ENCODE results near the gene RAPGEF2. TPM values are rescaled to one million over a fixed set of nuclear protein-coding genes. Genes with fewer than 3 reads are reported as not detected.
"Not testable (repeated sequence)": the region's sequence is repeated elsewhere in the genome, so short reads cannot be mapped to it uniquely, and the experiment has no call there.

Gene RAPGEF2
- total and polyA plus RNA-seq, 4 donors, result 9.4 to 51.3 (median 31.9) TPM

GRCh38 chr4:159158985-159159384 is 56.1 kb downstream of the RAPGEF2 start:
- Histone ChIP-seq H3K27ac (ENCODE audit: low read depth in 1 of 2, low read length in 2 of 2) (no peak overlapping the region), H3K27me3 (ENCODE audit: control insufficient read depth in 1 of 2, insufficient read depth in 2 of 2, low read length in 1 of 2) (no peaks in the 10 kb centered on the region), H3K9me3 (ENCODE audit: control insufficient read depth, low read length) (no peaks in the 10 kb centered on the region), H3K4me1 (ENCODE audit: control insufficient read depth in 1 of 2, insufficient read depth in 2 of 2, low read length in 2 of 2) (peaks cover 0 to 9% of the 10 kb centered on the region in 2 donors), H3K36me3 (ENCODE audit: control insufficient read depth in 1 of 2, insufficient read depth in 2 of 2, low read length in 1 of 2) (no peaks in the 10 kb centered on the region), H3K4me3 (ENCODE audit: low read length in 2 of 2) (no peak overlapping the region)
- ATAC-seq (ENCODE audit: low FRiP score) (no peak), DNase-seq (no peak)
- 77 to 82% methylated on average over 5 of the region's 5 CpGs for WGBS, 2 donors
- intact Hi-C loops (cut with DNase I), result no loop called here

- ATAC-seq (ENCODE audit: low FRiP score), result no peak
- Histone ChIP-seq H3K4me1 (ENCODE audit: control insufficient read depth in 1 of 2, insufficient read depth in 2 of 2, low read length in 2 of 2) (peaks cover 0 to 9% of the 10 kb centered on the region in 2 donors), H3K9me3 (ENCODE audit: control insufficient read depth, low read length) (no peaks in the 10 kb centered on the region), H3K27ac (ENCODE audit: low read depth in 1 of 2, low read length in 2 of 2) (no peak overlapping the region), H3K4me3 (ENCODE audit: low read length in 2 of 2) (no peak overlapping the region), H3K36me3 (ENCODE audit: control insufficient read depth in 1 of 2, insufficient read depth in 2 of 2, low read length in 1 of 2) (no peaks in the 10 kb centered on the region), H3K27me3 (ENCODE audit: control insufficient read depth in 1 of 2, insufficient read depth in 2 of 2, low read length in 1 of 2) (no peaks in the 10 kb centered on the region)
- WGBS, 2 donors, result 65 to 69% methylated on average over 2 of the region's 2 CpGs
- intact Hi-C loops (cut with DNase I), result no loop called here
- DNase-seq, result no peak
These were observed 56.7 kb downstream of the RAPGEF2 start for GRCh38 chr4:159159611-159160010.

DNA sequence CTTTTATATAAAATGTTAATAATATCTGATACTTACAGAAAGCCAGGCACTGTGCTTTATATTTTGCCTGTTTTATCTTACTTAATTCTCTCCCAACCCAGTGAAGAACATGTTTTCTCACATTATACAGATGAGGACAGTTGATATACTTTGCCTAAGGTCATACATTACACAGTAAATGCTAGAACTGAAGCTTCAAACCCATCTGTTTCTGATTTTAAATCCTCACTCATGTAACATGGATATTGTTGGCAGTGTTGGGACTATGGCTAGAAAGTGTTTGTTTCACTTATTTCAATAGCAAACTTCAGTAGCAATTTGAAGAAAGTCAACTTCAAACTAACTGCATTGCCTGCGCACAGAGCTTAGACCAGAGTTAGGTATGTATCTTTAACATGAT is 57.4 kb downstream of the RAPGEF2 start:
- intact Hi-C loops (cut with DNase I), result no loop called here
- no peak overlapping the region for H3K4me3 ChIP-seq (ENCODE audit: low read length in 2 of 2)

DNA sequence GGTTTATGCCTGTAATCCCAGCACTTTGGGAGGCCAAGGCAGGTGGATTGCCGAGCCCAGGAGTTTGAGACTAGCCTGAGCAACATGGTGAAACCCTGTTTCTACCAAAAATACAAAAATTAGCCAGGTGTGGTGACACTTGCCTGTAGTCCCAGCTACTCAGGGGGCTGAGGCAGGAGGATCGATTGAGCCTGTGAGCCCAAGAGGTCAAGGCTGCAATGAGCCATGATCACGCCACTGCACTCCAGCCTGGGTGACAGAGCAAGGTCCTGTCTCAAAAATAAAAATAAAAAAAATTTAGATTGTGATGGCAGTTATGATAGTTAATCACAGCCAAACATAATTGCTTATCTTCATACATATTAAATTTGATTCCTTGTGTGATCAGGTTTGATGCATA is 58.6 kb downstream of the RAPGEF2 start:
- H3K4me1 ChIP-seq (ENCODE audit: control insufficient read depth in 1 of 2, insufficient read depth in 2 of 2, low read length in 2 of 2); DNase-seq; H3K27me3 ChIP-seq (ENCODE audit: control insufficient read depth in 1 of 2, insufficient read depth in 2 of 2, low read length in 1 of 2); ATAC-seq (ENCODE audit: low FRiP score); H3K27ac ChIP-seq (ENCODE audit: low read depth in 1 of 2, low read length in 2 of 2); intact Hi-C loops (cut with DNase I); H3K9me3 ChIP-seq (ENCODE audit: control insufficient read depth, low read length); H3K36me3 ChIP-seq (ENCODE audit: control insufficient read depth in 1 of 2, insufficient read depth in 2 of 2, low read length in 1 of 2); H3K4me3 ChIP-seq (ENCODE audit: low read length in 2 of 2): not testable (repeated sequence)
- WGBS, 2 donors, result 92 to 95% methylated on average over 3 of the region's 3 CpGs

More for the DNA sequence above, 57.4 kb downstream of the RAPGEF2 start:
- H3K4me1 ChIP-seq (ENCODE audit: control insufficient read depth in 1 of 2, insufficient read depth in 2 of 2, low read length in 2 of 2), result peaks cover 0 to 9% of the 10 kb centered on the region in 2 donors
- no peaks in the 10 kb centered on the region for H3K9me3 ChIP-seq (ENCODE audit: control insufficient read depth, low read length)
- WGBS, 2 donors, result 99 to 100% methylated on average over 1 of the region's 1 CpG
- H3K27ac ChIP-seq (ENCODE audit: low read depth in 1 of 2, low read length in 2 of 2), result no peak overlapping the region
- no peak for ATAC-seq (ENCODE audit: low FRiP score)
- no peaks in the 10 kb centered on the region for H3K36me3 ChIP-seq (ENCODE audit: control insufficient read depth in 1 of 2, insufficient read depth in 2 of 2, low read length in 1 of 2)
- H3K27me3 ChIP-seq (ENCODE audit: control insufficient read depth in 1 of 2, insufficient read depth in 2 of 2, low read length in 1 of 2), result no peaks in the 10 kb centered on the region
- no peak for DNase-seq

DNA sequence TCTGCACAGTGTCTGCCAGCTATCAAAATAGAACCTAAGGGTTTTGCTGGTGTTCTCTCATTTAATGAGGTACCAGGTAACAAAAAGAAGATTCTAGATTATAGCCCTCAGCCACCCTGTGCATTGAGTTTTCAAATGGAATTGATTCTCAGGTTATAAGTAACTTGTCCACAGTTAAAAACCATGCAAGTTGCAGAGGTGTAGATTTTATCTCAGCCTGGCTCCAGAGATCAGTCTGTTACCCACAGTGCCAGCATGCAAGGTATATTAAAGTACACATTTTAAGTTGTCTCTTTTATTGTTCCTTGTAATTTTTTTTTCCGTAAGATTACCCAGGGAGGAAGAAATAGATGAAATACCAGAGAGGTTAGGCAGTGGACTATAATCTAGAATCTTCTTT is 59.7 kb downstream of the RAPGEF2 start:
- H3K4me3 ChIP-seq (ENCODE audit: low read length in 2 of 2), result no peak overlapping the region
- 93 to 100% methylated on average over 1 of the region's 1 CpG for whole genome bisulfite sequencing, 2 donors
- intact Hi-C loops (cut with DNase I), result no loop called here
- H3K27ac ChIP-seq (ENCODE audit: low read depth in 1 of 2, low read length in 2 of 2), result no peak overlapping the region
- H3K9me3 ChIP-seq (ENCODE audit: control insufficient read depth, low read length), result no peaks in the 10 kb centered on the region
- DNase-seq (no peak), ATAC-seq (ENCODE audit: low FRiP score) (no peak)
- H3K27me3 ChIP-seq (ENCODE audit: control insufficient read depth in 1 of 2, insufficient read depth in 2 of 2, low read length in 1 of 2), result no peaks in the 10 kb centered on the region
- H3K36me3 ChIP-seq (ENCODE audit: control insufficient read depth in 1 of 2, insufficient read depth in 2 of 2, low read length in 1 of 2), result no peaks in the 10 kb centered on the region
- peaks cover 0 to 1% of the 10 kb centered on the region in 2 donors for H3K4me1 ChIP-seq (ENCODE audit: control insufficient read depth in 1 of 2, insufficient read depth in 2 of 2, low read length in 2 of 2)

- no peaks in the 10 kb centered on the region for H3K4me1 ChIP-seq (ENCODE audit: control insufficient read depth in 1 of 2, insufficient read depth in 2 of 2, low read length in 2 of 2)
- ATAC-seq (ENCODE audit: low FRiP score), result no peak
- intact Hi-C loops (cut with DNase I), result no loop called here
These were observed 60.6 kb downstream of the RAPGEF2 start for GRCh38 chr4:159163521-159163920.

DNA sequence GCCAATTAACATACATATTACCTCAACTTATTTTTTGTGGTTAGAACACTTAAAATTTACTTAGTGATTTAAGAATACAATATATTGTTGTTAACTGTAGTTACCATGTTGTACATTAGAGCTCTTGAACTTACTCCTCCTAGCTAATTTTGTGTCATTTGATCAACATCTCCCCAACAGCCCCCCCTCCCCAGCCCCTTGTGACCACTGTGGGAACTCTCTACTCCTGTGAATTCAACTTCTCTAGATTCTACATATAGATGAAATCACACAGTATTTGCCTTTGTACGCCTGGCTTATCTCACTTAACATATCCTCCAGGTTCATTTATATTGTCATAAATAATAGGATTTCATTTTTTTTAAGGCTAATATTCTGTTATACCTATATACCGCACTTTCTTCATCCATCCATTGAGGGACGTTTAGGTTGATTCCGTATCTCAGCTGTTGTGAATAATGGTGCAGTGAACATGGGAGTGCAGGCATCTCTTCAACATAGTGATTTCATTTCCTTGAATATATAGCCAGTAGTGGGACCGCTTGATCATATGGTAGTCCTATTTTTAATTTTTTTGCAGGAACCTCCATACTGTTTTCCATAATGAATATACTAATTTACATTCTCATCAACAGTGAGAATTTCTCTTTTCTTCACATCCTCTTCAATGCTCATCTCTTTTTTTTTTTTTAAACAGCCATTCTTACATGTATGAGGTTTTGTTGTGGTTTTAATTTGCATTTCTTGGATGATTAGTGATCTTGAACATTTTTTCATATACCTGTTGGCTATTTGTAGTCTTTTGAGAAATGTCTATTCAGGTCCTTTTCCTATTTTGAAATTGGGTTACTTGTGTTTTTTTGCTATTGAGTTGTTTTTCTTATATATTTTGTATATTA is 66.8 kb downstream of the RAPGEF2 start:
- Histone ChIP-seq H3K27ac (ENCODE audit: low read depth in 1 of 2, low read length in 2 of 2) (no peak overlapping the region), H3K27me3 (ENCODE audit: control insufficient read depth in 1 of 2, insufficient read depth in 2 of 2, low read length in 1 of 2) (no peaks in the 10 kb centered on the region), H3K9me3 (ENCODE audit: control insufficient read depth, low read length) (no peaks in the 10 kb centered on the region), H3K4me1 (ENCODE audit: control insufficient read depth in 1 of 2, insufficient read depth in 2 of 2, low read length in 2 of 2) (peaks cover 0 to 2% of the 10 kb centered on the region in 2 donors), H3K36me3 (ENCODE audit: control insufficient read depth in 1 of 2, insufficient read depth in 2 of 2, low read length in 1 of 2) (no peaks in the 10 kb centered on the region), H3K4me3 (ENCODE audit: low read length in 2 of 2) (no peak overlapping the region)
- ATAC-seq (ENCODE audit: low FRiP score), result no peak
- intact Hi-C loops (cut with DNase I), result loop anchor here (5.0 to 10.0 kb wide), 6 partner anchors 65 to 445 kb away; partner anchors contain the start of genes RAPGEF2 (in 2 of the 2) and PPID (in 1 of the 2)
- WGBS, 2 donors, result 92 to 94% methylated on average over 5 of the region's 5 CpGs
- DNase-seq, result no peak

More at GRCh38 chr4:159163521-159163920, 60.6 kb downstream of the RAPGEF2 start:
- no peaks in the 10 kb centered on the region for H3K9me3 ChIP-seq (ENCODE audit: control insufficient read depth, low read length)
- DNase-seq, result no peak
- H3K27ac ChIP-seq (ENCODE audit: low read depth in 1 of 2, low read length in 2 of 2), result no peak overlapping the region
- H3K4me3 ChIP-seq (ENCODE audit: low read length in 2 of 2), result no peak overlapping the region
- H3K27me3 ChIP-seq (ENCODE audit: control insufficient read depth in 1 of 2, insufficient read depth in 2 of 2, low read length in 1 of 2), result no peaks in the 10 kb centered on the region
- no peaks in the 10 kb centered on the region for H3K36me3 ChIP-seq (ENCODE audit: control insufficient read depth in 1 of 2, insufficient read depth in 2 of 2, low read length in 1 of 2)

DNA sequence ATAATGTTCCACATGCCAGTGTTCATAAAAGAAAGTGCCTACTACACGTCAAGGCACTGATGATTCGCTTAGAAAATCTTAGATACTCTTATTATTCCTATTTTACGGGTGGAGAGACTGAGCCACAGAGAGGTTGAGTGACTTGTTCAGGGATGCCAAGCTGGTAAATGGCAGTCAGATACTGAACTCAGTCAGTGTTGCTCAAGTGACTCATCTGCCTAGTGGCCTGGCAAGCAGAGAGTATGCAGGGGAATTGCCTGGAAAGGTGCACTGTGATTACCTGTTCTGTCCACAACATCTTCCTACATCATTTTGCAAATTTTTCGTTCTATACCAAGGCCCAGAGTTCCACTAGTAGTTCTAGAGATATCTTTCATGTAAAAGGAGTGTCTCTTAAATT is 68.4 kb downstream of the RAPGEF2 start:
- 87 to 89% methylated on average over 4 of the region's 4 CpGs for WGBS, 2 donors
- no peak for ATAC-seq (ENCODE audit: low FRiP score)

DNA sequence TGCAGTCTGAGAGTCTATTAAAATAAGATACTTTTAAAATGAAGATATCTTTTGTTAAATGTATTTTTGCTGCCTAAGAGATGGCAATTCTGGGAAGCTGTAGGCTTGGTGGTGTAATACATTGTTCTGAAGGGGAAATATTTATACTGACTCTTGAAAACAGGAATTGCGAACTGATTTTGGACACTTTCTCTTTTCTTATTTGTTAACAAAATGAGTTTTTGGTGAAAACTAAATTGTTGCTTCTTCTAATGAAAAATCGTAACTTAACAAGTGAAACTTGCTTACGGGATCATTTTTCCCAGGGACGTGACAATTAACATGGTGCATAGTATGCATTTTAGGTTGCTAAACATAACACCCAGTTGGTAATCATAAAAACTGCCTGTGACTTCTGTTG is 71.0 kb downstream of the RAPGEF2 start:
- Histone ChIP-seq H3K36me3 (ENCODE audit: control insufficient read depth in 1 of 2, insufficient read depth in 2 of 2, low read length in 1 of 2) (no peaks in the 10 kb centered on the region), H3K4me1 (ENCODE audit: control insufficient read depth in 1 of 2, insufficient read depth in 2 of 2, low read length in 2 of 2) (peaks cover 0 to 7% of the 10 kb centered on the region in 2 donors), H3K27ac (ENCODE audit: low read depth in 1 of 2, low read length in 2 of 2) (no peak overlapping the region), H3K9me3 (ENCODE audit: control insufficient read depth, low read length) (no peaks in the 10 kb centered on the region), H3K4me3 (ENCODE audit: low read length in 2 of 2) (no peak overlapping the region), H3K27me3 (ENCODE audit: control insufficient read depth in 1 of 2, insufficient read depth in 2 of 2, low read length in 1 of 2) (no peaks in the 10 kb centered on the region)
- DNase-seq (no peak), ATAC-seq (ENCODE audit: low FRiP score) (no peak)
- 76 to 78% methylated on average over 4 of the region's 4 CpGs for whole genome bisulfite sequencing, 2 donors
- intact Hi-C loops (cut with DNase I), result loop anchor here (5.0 to 10.0 kb wide), 6 partner anchors 69 to 449 kb away; partner anchors contain the start of genes RAPGEF2 (in 2 of the 2) and PPID (in 1 of the 2)

More for the DNA sequence above, 68.4 kb downstream of the RAPGEF2 start:
- H3K36me3 ChIP-seq (ENCODE audit: control insufficient read depth in 1 of 2, insufficient read depth in 2 of 2, low read length in 1 of 2), result no peaks in the 10 kb centered on the region
- no peak for DNase-seq
- no peaks in the 10 kb centered on the region for H3K9me3 ChIP-seq (ENCODE audit: control insufficient read depth, low read length)
- H3K4me1 ChIP-seq (ENCODE audit: control insufficient read depth in 1 of 2, insufficient read depth in 2 of 2, low read length in 2 of 2), result peaks cover 0 to 7% of the 10 kb centered on the region in 2 donors
- intact Hi-C loops (cut with DNase I), result loop anchor here (5.0 to 10.0 kb wide), 6 partner anchors 66 to 446 kb away; partner anchors contain the start of genes RAPGEF2 (in 2 of the 2) and PPID (in 1 of the 2)
- H3K27me3 ChIP-seq (ENCODE audit: control insufficient read depth in 1 of 2, insufficient read depth in 2 of 2, low read length in 1 of 2), result no peaks in the 10 kb centered on the region
- no peak overlapping the region for H3K4me3 ChIP-seq (ENCODE audit: low read length in 2 of 2)
- H3K27ac ChIP-seq (ENCODE audit: low read depth in 1 of 2, low read length in 2 of 2), result no peak overlapping the region
